Endothelial cell of umbilical vein (primary cell): ENCODE data around the gene SYNE3. TPM values are rescaled to one million over a fixed set of nuclear protein-coding genes. Genes with fewer than 3 reads are reported as not detected.

ENCODE experiments used
- BruUV-seq: library from RNA; stranded (reverse); fragments of 400-500 nt; replicated peaks from 2 replicates; lab custom pipeline; 2021; lab: Mats Ljungman, UMichigan
- CTCF ChIA-PET: fragments of 300-600, 350-600 bp; sonication (Branson Sonifier 250); formaldehyde crosslinking; loops from one replicate; lab custom pipeline; 2021; ENCODE audit warnings: antibody characterized with exemption, inconsistent platforms; lab: Charles Lee
- POLR2A ChIA-PET: fragments of 300-600, 350-600 bp; sonication (Branson Sonifier 250); formaldehyde crosslinking; loops from one replicate; lab custom pipeline; 2021; ENCODE audit warnings: antibody characterized with exemption, inconsistent platforms; lab: Charles Lee
- DNase-seq: peaks from one replicate; pipeline ENCODE4 v3.0.0-alpha.2; 2011; ENCODE audit warnings: low read depth, low spot score
- FAIRE-seq: peaks from 2 replicates; lab custom pipeline; 2011; peaks lifted over from hg19 to GRCh38; lab: Jason Lieb, UNC
- H2AFZ ChIP-seq: 2 replicates; pipeline ENCODE4 v1.6.0; 2012; ENCODE audit warnings: low read depth, low read length, control low read depth, inconsistent platforms
- H3K27ac ChIP-seq: 2 replicates; pipeline ENCODE4 v1.5.1; 2011; ENCODE audit warnings: low read depth, mild to moderate bottlenecking, control low read depth, low read length, moderate library complexity; ENCODE audit not compliant: insufficient read depth
- H3K27me3 ChIP-seq, 2 experiments: 2 replicates each; pipeline versions ENCODE4 v1.6.0 to v1.6.1; 2011; ENCODE audit warnings: low read length in 2 of 2, mixed read lengths in 1 of 2; ENCODE audit not compliant: control insufficient read depth in 2 of 2, insufficient read depth in 2 of 2
- H3K36me3 ChIP-seq, 2 experiments: 2 replicates in 1 of 2; 3 replicates in 1 of 2; pipeline ENCODE4 v1.5.1; 2011; ENCODE audit warnings: low read length in 2 of 2, mild to moderate bottlenecking in 1 of 2, moderate library complexity in 1 of 2; ENCODE audit not compliant: control insufficient read depth in 2 of 2, insufficient read depth in 2 of 2; ENCODE audit errors: extremely low read depth in 1 of 2
- H3K4me1 ChIP-seq: 3 replicates; pipeline ENCODE4 v1.5.1; 2011; ENCODE audit warnings: mild to moderate bottlenecking, low read length; ENCODE audit not compliant: control insufficient read depth, insufficient read depth; ENCODE audit errors: extremely low read depth
- H3K4me2 ChIP-seq: 2 replicates; pipeline ENCODE4 v1.6.1; 2011; ENCODE audit warnings: low read length, control low read depth, mixed read lengths; ENCODE audit not compliant: insufficient read depth
- H3K4me3 ChIP-seq, 3 experiments: fragments of 200-600 bp in 1 of 3; sonication (generic), shearing (Covaris generic) in 1 of 3; replicated peaks in 1 of 3; 2 replicates each; pipeline ENCODE4 v1.5.1; 2011 to 2016; ENCODE audit warnings: control low read depth in 3 of 3, low read length in 3 of 3, mild to moderate bottlenecking in 2 of 3, inconsistent platforms in 1 of 3, low read depth in 1 of 3, moderate library complexity in 1 of 3; ENCODE audit not compliant: insufficient read depth in 1 of 3
- H3K79me2 ChIP-seq: 2 replicates; pipeline ENCODE4 v1.6.0; 2012; ENCODE audit warnings: low read length, inconsistent platforms; ENCODE audit not compliant: control insufficient read depth, insufficient read depth
- H3K9ac ChIP-seq: replicated peaks from 2 replicates; pipeline ENCODE3; 2011; ENCODE audit warnings: low read length, control low read depth; ENCODE audit not compliant: insufficient read depth; ENCODE audit errors: extremely low read depth
- H3K9me1 ChIP-seq: replicated peaks from 3 replicates; pipeline ENCODE4 v1.6.0; 2011; ENCODE audit warnings: mild to moderate bottlenecking, low read length; ENCODE audit not compliant: control insufficient read depth, insufficient read depth; ENCODE audit errors: extremely low read depth
- H3K9me3 ChIP-seq: replicated peaks from 2 replicates; pipeline ENCODE4 v1.5.1; 2012; ENCODE audit warnings: low read length, inconsistent platforms; ENCODE audit not compliant: control insufficient read depth, insufficient read depth
- H4K20me1 ChIP-seq: replicated peaks from 2 replicates; pipeline ENCODE3; 2011; ENCODE audit warnings: mild to moderate bottlenecking, low read length; ENCODE audit not compliant: control insufficient read depth, insufficient read depth; ENCODE audit errors: extremely low read depth
- CTCF ChIP-seq, 2 donors: IDR thresholded peaks; 1 replicate in 1 of 2; 2 replicates in 1 of 2; pipeline ENCODE4 v1.5.1; 2011; ENCODE audit warnings: low read length in 2 of 2, mild to moderate bottlenecking in 2 of 2, moderate library complexity in 2 of 2, control low read depth in 1 of 2, inconsistent platforms in 1 of 2, low read depth in 1 of 2; ENCODE audit not compliant: insufficient read depth in 1 of 2; ENCODE audit errors: extremely low read depth in 1 of 2
- EZH2 ChIP-seq: IDR thresholded peaks from 2 replicates; pipeline ENCODE4 v1.6.1; 2012; ENCODE audit warnings: borderline replicate concordance, low read depth, mild to moderate bottlenecking, moderate library complexity, low read length, inconsistent platforms; ENCODE audit not compliant: severe bottlenecking
- FOS ChIP-seq: IDR thresholded peaks from 2 replicates; pipeline ENCODE4 v1.6.1; 2011; ENCODE audit warnings: mild to moderate bottlenecking, low read length, moderate library complexity, borderline replicate concordance; ENCODE audit not compliant: insufficient read depth
- GATA2 ChIP-seq: IDR thresholded peaks from 2 replicates; pipeline ENCODE4 v1.7.0; 2011; ENCODE audit warnings: low read depth, mild to moderate bottlenecking, moderate library complexity, mixed read lengths, low read length; ENCODE audit not compliant: insufficient read length, insufficient read depth
- JUN ChIP-seq: IDR thresholded peaks from 2 replicates; pipeline ENCODE4 v1.6.1; 2011; ENCODE audit warnings: borderline replicate concordance, low read depth; ENCODE audit not compliant: insufficient read length, insufficient read depth
- MAX ChIP-seq: IDR thresholded peaks from 2 replicates; pipeline ENCODE4 v1.6.1; 2011; ENCODE audit not compliant: insufficient read depth, insufficient read length
- MYC ChIP-seq: IDR thresholded peaks from one replicate; pipeline ENCODE4 v1.6.1; 2011; ENCODE audit warnings: mild to moderate bottlenecking, low read depth, low read length
- POLR2A ChIP-seq: IDR thresholded peaks from 2 replicates; pipeline ENCODE4 v1.6.1; 2012; ENCODE audit warnings: low read depth, mild to moderate bottlenecking, control low read depth, low read length
- POLR2AphosphoS5 ChIP-seq: IDR thresholded peaks from 2 replicates; pipeline ENCODE4 v1.6.1; 2012; ENCODE audit warnings: low read depth, mild to moderate bottlenecking, control low read depth, low read length, moderate library complexity; ENCODE audit not compliant: insufficient read depth
- dilution Hi-C: fragments of 300-500 bp; cut with MboI; formaldehyde crosslinking; loops from one replicate; pipeline ENCODE4 v1.15.0; 2019; ENCODE audit warnings: low sequenced_read_pairs; ENCODE audit not compliant: extremely low pct_ligation_motif_present
- intact Hi-C: fragments of 100-400 bp; cut with micrococcal nuclease; formaldehyde crosslinking; loops from one replicate; pipeline ENCODE4 v1.10.0; 2022
- polyA plus RNA-seq, 4 experiments: library from polyadenylated mRNA; depleted of rRNA in 3 of 4; stranded (reverse) in 3 of 4; unstranded in 1 of 4; fragments of >200 nt; gene quantifications; 2 replicates each; pipeline versions ENCODE4 v1.2.1 to v1.2.3, GENCODE V29; 2011 to 2012; ENCODE audit warnings: missing spikeins in 1 of 4
- total RNA-seq: library from RNA; stranded (reverse); gene quantifications from 2 replicates; pipeline ENCODE4 v1.2.3, GENCODE V29; 2021

Gene SYNE3
- total and polyA plus RNA-seq, 2 donors (not counting 3 experiments of a cell fraction or from before 2014, with no cell fraction given) = 3.0 to 18.8 TPM

GRCh38 chr14:95493503-95493902, 22.9 kb downstream of the SYNE3 start:
- DNase-seq (no peak), FAIRE-seq (no peak)
- Histone ChIP-seq H3K36me3 (no peaks in the 10 kb centered on the region), H3K4me2 (no peak overlapping the region), H3K4me3 (no peak overlapping the region), H4K20me1 (no peaks in the 10 kb centered on the region), H3K27me3 (no peaks in the 10 kb centered on the region), H3K9ac (no peak overlapping the region), H3K9me3 (no peaks in the 10 kb centered on the region), H3K27ac (no peak overlapping the region), H3K79me2 (no peaks in the 10 kb centered on the region), H3K4me1 (peaks cover 26% of the 10 kb centered on the region), H3K9me1 (no peaks in the 10 kb centered on the region), H2AFZ (no peak overlapping the region)
- ChIA-PET CTCF (interaction anchor here (1.5 to 2.7 kb wide), 3 partner anchors 10 to 33 kb away, joined by 4 to 13 read pairs (median 6); no protein-coding TSS in a partner anchor), POLR2A (no interaction called here)
- intact Hi-C loops = no loop called here
- dilution Hi-C loops = no loop called here
- no TSS peak for BruUV-seq
- TF ChIP-seq CTCF (IDR thresholded peaks at IDR 0.05; ENCODE audit: extremely low read depth in 1 of 2, insufficient read depth in 1 of 2, low read depth in 1 of 2, low read length in 2 of 2) (no peak), POLR2A (no peak), POLR2AphosphoS5 (no peak), EZH2 (no peak), MAX (no peak), FOS (no peak), MYC (no peak), JUN (no peak), GATA2 (no peak)
